ES-I3 (cell line): Measurements from ENCODE around the gene LAD1.

Experiments used
- H3K36me3 ChIP-seq: 2 replicates; pipeline ENCODE4 v1.6.1; 2013; ENCODE audit warnings: mild to moderate bottlenecking, low read length, control low read depth, moderate library complexity; ENCODE audit not compliant: insufficient read depth
- H3K4me1 ChIP-seq: 2 replicates; pipeline ENCODE4 v1.6.1; 2013; ENCODE audit warnings: mild to moderate bottlenecking, control low read depth, low read length; ENCODE audit not compliant: insufficient read depth
- H3K9ac ChIP-seq: 2 replicates; pipeline ENCODE4 v1.6.1; 2013; ENCODE audit warnings: low read depth, mild to moderate bottlenecking, low read length, moderate library complexity
- H3K9me3 ChIP-seq: 2 replicates; pipeline ENCODE4 v1.6.1; 2013; ENCODE audit warnings: mild to moderate bottlenecking, low read length, moderate library complexity; ENCODE audit not compliant: control insufficient read depth, insufficient read depth

The LAD1 gene

DNA sequence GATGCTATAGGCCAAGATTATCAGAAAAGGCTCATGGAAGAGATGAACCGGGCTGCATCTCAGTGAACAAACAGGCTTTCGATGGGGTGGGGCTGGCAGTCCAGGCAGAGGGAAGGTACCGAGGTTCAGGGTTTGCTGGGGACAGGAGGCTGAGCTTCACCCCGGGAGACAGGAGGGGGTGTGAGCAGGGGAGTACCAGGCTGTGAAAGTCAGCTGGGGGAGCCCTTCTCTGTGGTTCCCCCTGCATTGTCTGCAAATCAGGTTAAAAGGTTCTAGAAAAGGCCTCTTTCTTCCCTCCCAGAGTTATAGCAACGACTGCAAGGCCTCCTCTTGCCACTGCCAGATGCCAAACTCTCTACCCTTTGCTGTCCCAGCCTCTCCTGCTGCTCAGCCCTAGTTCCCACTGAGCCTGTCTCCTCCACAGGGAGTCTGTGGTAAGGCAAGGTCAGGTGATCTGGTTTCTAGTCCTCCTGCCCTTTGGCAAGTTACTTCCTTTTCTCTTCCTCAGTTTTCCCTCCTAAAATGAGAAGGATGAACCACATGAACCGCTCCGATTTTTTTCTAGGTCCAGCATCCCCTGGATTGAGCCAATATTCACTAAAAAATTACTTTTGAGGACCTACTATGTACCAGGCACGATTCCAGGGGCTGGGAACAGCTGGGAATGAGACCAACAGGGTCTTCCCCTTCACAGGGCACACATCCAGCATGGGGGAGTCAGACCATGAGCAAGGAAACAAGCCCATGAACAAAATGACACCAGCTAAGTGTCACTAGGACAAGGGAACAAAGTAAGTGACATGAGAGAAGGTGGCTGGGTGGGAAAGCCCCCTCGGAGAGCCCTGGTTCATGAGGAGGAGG lies 7.2 kb downstream of the LAD1 start:
- Histone ChIP-seq H3K9ac (no peak overlapping the region), H3K36me3 (no peaks in the 10 kb centered on the region), H3K9me3 (no peaks in the 10 kb centered on the region), H3K4me1 (peaks cover 7% of the 10 kb centered on the region; the same call in 1 of the 2 replicates)

DNA sequence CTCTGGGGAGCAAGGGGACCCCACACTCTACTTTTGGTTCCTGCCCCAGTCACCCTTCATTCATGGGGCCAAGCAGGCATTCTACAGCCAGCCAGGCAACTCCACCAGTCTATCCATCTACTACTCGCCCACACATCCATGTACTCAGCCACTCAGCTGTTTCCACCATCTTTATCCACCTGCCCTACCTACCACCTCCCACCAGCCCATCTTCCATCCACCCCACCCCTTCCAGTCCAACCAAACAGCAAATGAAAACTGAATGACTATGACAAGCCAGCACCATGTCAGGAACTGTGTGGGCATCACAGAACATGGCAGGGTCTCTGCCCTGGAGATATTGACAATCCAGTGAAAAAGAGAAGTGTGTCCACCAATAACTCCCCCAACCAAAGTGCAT lies 7.9 kb downstream of the LAD1 start:
- H3K9me3 ChIP-seq: no peaks in the 10 kb centered on the region
- peaks cover 7% of the 10 kb centered on the region; the same call in 1 of the 2 replicates for H3K4me1 ChIP-seq
- no peak overlapping the region for H3K9ac ChIP-seq
- no peaks in the 10 kb centered on the region for H3K36me3 ChIP-seq

DNA sequence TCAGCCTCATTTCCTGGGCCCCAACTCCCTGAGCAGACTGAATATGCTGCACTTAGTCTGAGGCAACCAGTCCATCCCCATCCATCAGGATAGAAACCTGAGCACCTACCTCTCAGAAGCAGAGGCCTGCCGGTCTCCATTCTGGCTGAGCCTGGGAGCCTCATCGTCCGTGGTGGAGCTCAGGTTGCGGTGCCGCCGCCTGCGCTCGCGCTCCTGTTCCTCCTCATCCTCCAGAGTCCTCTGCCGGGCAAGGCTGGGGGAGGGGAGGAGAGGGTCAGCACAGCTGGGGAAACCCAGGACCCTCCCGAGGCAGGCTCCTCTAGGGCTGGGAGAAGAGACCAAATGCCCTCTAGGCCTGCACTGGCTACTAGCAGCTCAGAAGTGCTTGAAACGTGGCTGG lies 10.1 kb downstream of the LAD1 start:
- Histone ChIP-seq H3K36me3 (no peaks in the 10 kb centered on the region), H3K9ac (no peak overlapping the region), H3K4me1 (peaks cover 7% of the 10 kb centered on the region; the same call in 1 of the 2 replicates), H3K9me3 (no peaks in the 10 kb centered on the region)

DNA sequence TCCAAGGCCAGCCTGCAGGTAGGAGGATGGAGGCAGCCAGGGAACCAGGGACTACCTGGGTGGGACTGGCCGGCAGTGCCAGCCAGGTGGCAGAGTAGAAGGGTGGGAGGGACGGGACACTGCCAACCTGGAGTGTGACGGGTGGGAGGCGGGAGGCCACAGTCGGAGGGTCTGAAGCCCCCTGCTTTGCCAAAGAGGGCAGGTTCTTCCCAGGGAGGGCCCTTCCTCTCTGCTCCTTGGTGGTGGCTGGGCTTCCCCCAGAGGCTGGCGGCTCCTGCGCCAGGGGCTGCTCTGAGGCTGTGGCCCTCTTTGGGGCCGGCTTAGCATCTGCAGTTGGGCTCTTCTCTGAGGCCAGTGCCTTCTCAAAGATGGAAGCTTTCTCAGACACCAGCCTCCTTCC lies 12.9 kb downstream of the LAD1 start:
- Histone ChIP-seq H3K9me3 (no peaks in the 10 kb centered on the region), H3K4me1 (no peaks in the 10 kb centered on the region), H3K36me3 (no peaks in the 10 kb centered on the region; the same call in 1 of the 2 replicates), H3K9ac (no peak overlapping the region)

DNA sequence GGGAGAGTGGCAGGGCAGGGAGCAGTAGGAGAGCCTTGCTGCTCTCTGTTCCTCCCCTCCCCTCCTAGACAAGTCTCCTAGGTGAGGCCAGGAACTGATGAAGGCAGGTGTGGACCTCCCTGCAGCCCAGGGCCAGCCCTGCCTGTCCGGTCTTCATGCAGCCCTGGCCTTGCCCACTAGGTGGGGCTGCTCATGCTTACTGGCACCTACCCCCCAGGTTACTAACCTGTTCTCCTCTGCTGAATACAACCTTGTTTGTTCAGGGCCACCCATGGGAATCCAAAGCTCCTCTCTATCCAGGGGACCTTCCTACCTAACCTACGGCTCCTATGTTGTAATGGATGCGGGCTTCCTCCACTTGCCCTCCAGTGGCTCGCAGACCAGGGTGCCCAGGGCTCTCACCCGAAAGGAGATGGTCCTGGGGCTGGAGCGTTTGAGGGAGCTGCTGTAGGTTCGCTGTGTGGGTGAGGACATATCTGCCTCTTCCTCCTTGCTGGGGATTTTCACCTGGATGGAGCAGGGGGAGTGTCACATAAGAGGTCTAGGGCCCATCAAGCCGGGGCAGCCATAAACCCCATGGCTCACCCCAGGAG lies 13.7 kb downstream of the LAD1 start:
- H3K9ac ChIP-seq: no peak overlapping the region

DNA sequence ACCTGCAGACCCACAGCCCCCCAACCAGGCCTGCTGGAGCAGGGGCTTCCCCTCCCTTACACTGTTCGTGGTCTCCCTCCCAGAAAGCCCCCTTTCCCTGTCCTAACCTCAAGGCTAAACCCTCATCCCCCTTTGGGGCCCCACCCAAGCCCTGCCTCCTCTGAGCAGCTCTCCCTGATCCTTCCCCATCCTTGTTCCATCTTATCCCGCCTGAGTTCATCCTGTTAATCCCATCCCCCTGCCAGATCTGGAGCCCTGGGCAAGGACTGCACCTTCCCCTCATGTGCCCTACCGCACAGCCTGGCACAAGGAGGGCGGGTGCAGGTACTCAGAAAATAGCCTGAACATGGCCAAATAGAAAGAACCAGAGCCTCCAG lies 14.7 kb downstream of the LAD1 start:
- Histone ChIP-seq H3K9ac (no peak overlapping the region), H3K9me3 (no peaks in the 10 kb centered on the region), H3K36me3 (no peaks in the 10 kb centered on the region; the same call in 1 of the 2 replicates), H3K4me1 (peaks cover 2% of the 10 kb centered on the region)

More for the DNA sequence above, 13.7 kb downstream of the LAD1 start:
- Histone ChIP-seq H3K9me3 (no peaks in the 10 kb centered on the region), H3K4me1 (no peaks in the 10 kb centered on the region), H3K36me3 (no peaks in the 10 kb centered on the region; the same call in 1 of the 2 replicates)

DNA sequence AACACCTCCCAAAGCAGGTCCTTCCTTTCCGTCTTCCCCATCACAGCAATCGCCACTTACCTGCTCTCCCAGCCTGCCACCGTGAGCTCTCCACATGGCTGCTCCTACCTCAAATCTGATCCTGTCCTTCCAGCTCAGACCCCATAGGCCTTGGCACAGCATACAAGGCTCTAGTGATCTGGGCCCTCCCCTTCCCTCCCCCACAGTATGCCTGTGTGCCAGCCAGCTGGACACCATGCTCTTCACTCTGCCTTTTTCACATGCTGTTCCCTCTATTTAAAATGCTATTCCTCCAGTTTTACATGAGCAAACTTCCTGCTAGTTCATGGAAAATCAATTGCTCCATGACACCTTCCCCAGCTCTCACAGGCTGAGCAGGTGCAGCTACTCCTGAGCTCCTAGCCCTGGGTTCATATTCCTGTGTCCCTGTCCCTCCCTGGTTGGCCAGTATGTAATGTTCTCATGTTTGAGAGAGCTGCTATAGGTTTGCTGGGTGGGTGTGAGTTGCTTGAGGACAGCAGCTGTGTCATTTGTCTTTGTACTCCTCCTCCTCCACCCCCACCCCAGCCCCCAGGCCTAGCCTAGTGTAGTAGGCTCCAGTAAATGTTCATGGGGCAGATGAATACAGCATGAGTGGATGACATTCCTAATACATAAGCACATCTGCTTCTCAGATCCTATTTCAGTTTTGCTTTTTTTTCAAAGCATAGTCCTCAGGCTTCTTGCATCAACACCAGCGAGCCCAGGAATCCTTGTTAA lies 15.3 kb downstream of the LAD1 start:
- Histone ChIP-seq H3K9me3 (no peaks in the 10 kb centered on the region), H3K4me1 (peaks cover 2% of the 10 kb centered on the region), H3K36me3 (no peaks in the 10 kb centered on the region; the same call in 1 of the 2 replicates), H3K9ac (no peak overlapping the region)

DNA sequence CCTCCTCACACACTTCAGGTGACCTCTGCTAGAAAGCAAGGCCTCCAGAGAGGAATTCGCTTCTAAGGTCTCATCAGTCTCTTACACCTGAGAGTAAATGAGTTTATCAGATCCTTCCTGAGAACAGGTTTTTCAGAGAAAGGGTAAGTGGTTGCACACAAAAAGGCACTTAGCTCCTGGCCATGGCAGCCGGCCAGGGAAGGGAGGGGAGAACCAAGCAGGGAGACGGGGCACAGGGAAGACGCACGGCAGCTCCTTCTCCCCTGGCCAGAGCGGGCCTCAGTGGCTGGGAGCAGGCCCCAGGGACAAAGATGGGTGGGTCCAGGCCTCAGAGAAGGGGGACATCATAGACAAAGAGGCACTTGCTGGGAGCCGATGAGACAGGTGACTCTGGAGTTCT lies 18.0 kb downstream of the LAD1 start:
- H3K4me1 ChIP-seq: peaks cover 11% of the 10 kb centered on the region
- no peaks in the 10 kb centered on the region; the same call in 1 of the 2 replicates for H3K36me3 ChIP-seq
- H3K9ac ChIP-seq: no peak overlapping the region
- no peaks in the 10 kb centered on the region for H3K9me3 ChIP-seq

DNA sequence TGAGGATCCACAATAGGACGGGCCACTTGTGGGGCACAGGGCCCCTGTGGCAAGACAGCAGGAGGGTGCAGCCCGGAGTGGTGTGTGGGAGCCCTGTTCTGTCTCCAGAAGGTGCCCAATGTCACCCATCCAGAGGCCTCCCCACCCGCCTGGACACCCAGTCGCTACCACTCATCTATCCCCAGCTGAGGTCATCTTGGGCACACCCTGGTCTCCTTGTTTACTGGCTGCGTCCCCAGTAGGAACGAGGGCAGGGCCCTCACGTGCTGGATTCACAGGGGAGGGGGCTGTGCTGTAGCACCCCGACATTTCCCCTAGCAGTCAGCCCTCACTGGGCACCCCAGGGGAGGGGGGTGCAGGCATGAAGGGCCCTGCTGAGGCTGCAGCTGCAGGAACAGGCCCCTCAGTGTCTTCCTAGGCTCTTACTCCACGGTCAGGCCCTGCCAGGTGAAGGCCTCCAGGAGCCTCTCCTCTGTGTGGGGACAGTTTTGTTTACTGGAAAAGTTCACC lies 19.3 kb downstream of the LAD1 start:
- Histone ChIP-seq H3K9me3 (no peaks in the 10 kb centered on the region), H3K9ac (no peak overlapping the region), H3K4me1 (peaks cover 21% of the 10 kb centered on the region), H3K36me3 (no peaks in the 10 kb centered on the region; the same call in 1 of the 2 replicates)

DNA sequence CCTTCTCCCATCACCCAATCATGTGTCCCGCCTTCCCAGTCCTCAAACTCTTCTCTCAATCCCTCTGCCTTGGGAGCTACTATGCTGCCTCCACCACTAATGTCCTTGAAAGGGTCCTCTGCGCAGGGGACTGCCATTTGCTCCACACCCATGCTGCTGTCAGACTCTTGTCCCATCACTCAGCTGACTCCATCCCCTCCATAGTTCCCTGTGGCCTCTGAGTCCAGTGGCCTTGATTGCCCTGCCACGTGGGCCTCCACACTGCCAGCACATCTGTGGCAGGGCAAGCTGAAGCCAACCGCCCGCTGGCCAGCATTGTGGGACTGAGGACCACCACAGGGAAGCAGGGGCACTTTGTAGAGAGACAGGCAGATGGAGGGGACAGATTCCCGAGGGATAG lies 20.3 kb downstream of the LAD1 start:
- Histone ChIP-seq H3K4me1 (peaks cover 27% of the 10 kb centered on the region), H3K9me3 (no peaks in the 10 kb centered on the region), H3K36me3 (no peaks in the 10 kb centered on the region; the same call in 1 of the 2 replicates), H3K9ac (no peak overlapping the region)

DNA sequence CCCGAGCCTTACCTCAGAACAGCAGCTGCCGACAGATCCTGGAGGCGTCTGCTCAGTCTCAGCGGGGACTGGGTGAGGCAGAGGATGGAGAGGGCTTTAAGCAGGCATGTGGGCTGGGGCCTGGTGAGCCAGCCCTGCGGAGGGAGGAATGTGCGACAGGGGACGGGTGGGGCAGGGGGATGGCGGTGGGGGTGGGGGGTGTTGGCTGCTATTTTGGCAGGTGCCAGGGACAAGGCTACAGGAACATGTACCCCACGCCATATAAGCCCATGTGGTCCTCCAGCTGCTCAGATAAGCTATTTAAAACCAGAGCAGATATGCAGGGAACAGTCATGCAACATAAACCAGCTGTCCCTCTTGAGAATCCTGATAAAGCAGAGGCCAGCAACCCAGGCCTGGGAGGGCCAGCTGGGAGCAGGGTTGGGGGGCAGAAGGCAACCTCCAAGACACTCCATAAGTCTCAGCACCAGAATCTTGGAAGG lies 21.5 kb downstream of the LAD1 start, which contains the start of gene TNNT2:
TSS of gene TNNT2 (minus strand) at position 70 of the 482 bp plus-strand sequence. CDS start 4,426 bp downstream, outside the sequence.
- Histone ChIP-seq H3K9ac (peak within 1 kb of the TSS; percentile 3; the same call in 1 of the 2 replicates), H3K36me3 (no peaks in the 10 kb centered on the region), H3K9me3 (no peaks in the 10 kb centered on the region), H3K4me1 (peaks cover 27% of the 10 kb centered on the region)

DNA sequence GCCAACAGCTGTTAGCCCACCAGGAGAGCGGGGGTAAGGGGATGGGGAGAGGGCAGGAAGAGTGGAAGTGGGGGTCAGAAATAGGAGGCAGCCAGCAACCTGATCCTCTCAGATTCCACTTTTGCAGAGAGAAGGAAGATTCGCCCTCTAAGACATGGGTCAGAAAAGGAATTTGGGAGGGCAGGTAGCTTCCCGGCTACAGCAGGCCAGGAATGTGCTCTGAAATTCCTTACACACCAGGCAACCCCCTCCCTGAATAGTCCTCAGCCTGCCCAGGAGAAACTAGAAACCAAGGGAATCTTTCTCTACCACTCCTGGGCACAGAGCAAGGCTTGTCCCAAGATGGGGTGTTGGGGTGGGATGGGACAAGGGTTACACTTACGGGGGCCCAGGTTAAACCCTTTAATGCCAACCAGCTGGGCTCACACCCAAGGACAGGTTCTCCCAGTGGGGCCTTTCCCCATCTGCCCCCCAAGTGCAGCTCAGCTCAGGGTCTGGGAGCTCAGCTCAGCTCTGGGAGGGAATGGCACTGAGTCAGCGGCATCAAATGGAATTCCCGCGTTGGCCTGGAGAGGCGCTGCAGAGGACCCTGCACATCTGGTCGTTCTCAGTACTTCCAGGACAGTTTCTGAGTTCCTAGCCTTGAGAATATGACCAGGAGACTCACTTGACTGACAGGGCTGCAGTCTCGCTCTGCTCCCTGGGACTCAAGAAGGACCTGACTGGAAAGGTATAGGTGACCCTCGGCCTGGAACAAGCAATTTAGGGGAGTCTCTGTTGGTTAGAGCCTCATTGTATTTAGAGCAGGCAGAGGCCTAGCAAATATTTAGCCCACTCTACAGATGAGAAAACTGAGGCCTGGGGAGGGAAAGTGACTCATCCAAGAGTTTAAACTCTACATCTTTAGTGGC lies 22.4 kb downstream of the LAD1 start:
- no peaks in the 10 kb centered on the region for H3K9me3 ChIP-seq
- H3K9ac ChIP-seq: peak overlapping the region; percentile 3; the same call in 1 of the 2 replicates
- H3K4me1 ChIP-seq: peaks cover 27% of the 10 kb centered on the region

DNA sequence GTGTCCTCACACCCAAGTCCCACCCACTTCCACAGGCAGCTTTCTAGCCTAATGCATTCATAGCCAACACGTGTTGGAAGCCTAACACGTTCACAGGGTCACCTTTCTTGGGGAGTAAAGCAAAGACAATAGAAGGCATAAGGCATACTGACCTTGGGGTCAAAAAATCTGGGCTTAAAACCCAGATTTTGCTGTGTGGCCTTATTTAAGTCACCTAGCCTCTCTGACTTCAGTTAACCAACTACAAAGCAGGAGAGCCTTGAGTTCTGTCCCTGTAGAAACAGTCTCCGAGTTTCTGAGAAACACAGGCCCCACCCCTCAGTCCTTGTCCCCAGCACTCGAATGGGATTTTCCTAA lies 23.0 kb downstream of the LAD1 start:
- H3K36me3 ChIP-seq: no peaks in the 10 kb centered on the region
- peaks cover 27% of the 10 kb centered on the region for H3K4me1 ChIP-seq
- no peak overlapping the region; the same call in 1 of the 2 replicates for H3K9ac ChIP-seq

More for the DNA sequence above, 22.4 kb downstream of the LAD1 start:
- no peaks in the 10 kb centered on the region for H3K36me3 ChIP-seq

More for the DNA sequence above, 23.0 kb downstream of the LAD1 start:
- H3K9me3 ChIP-seq: no peaks in the 10 kb centered on the region
